IPS-20b (cell line): ENCODE results near the gene NR3C2.

ENCODE experiments used
- H3K27ac ChIP-seq: one replicate; pipeline ENCODE4 v1.5.1; 2013; ENCODE audit warnings: low read length
- H3K27me3 ChIP-seq: 2 replicates; pipeline ENCODE4 v1.6.1; 2013; ENCODE audit warnings: mild to moderate bottlenecking, low read length, inconsistent platforms; ENCODE audit not compliant: insufficient read depth
- H3K36me3 ChIP-seq: 2 replicates; pipeline ENCODE4 v1.6.1; 2013; ENCODE audit warnings: low read depth, mild to moderate bottlenecking, inconsistent platforms, low read length, moderate library complexity; ENCODE audit not compliant: insufficient read depth
- H3K4me1 ChIP-seq: 2 replicates; pipeline ENCODE4 v1.6.1; 2013; ENCODE audit warnings: mild to moderate bottlenecking, control low read depth, inconsistent platforms, low read length, moderate library complexity; ENCODE audit not compliant: insufficient read depth
- H3K4me3 ChIP-seq: 2 replicates; pipeline ENCODE4 v1.5.1; 2013; ENCODE audit warnings: mild to moderate bottlenecking, low read length, inconsistent platforms
- H3K9ac ChIP-seq: 2 replicates; pipeline ENCODE4 v1.6.1; 2013; ENCODE audit warnings: low read depth, mild to moderate bottlenecking, inconsistent platforms, low read length, moderate library complexity
- H3K9me3 ChIP-seq: 2 replicates; pipeline ENCODE4 v1.6.1; 2013; ENCODE audit warnings: mild to moderate bottlenecking, low read depth, low read length, inconsistent platforms; ENCODE audit not compliant: insufficient read depth

Gene NR3C2

DNA sequence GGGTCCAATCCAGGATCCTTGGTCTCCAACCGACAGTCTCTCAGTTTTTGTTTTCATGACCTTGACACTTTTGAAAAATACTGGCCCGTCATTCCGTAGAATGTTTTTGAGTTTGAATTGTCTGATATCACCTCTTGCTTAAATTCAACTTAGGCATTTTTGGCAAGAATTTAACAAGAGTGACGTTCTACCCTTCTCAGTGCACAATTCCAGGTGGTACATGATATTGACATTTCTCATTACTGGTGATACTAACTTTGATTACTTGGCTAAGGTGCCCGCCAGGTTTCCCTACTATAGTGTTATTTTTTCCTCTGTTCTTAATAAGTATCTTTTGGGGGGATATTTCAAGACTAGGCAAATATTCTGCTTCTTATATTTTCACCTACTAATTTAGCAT, 215.1 kb downstream of the NR3C2 start:
- Histone ChIP-seq H3K27ac (no peak overlapping the region), H3K27me3 (no peaks in the 10 kb centered on the region), H3K4me1 (no peaks in the 10 kb centered on the region), H3K9me3 (no peaks in the 10 kb centered on the region), H3K9ac (no peak overlapping the region), H3K4me3 (no peak overlapping the region), H3K36me3 (no peaks in the 10 kb centered on the region)

GRCh38 chr4:148226341-148226740, 215.9 kb downstream of the NR3C2 start:
- Histone ChIP-seq H3K4me3 (no peak overlapping the region), H3K36me3 (no peaks in the 10 kb centered on the region), H3K27me3 (no peaks in the 10 kb centered on the region)

DNA sequence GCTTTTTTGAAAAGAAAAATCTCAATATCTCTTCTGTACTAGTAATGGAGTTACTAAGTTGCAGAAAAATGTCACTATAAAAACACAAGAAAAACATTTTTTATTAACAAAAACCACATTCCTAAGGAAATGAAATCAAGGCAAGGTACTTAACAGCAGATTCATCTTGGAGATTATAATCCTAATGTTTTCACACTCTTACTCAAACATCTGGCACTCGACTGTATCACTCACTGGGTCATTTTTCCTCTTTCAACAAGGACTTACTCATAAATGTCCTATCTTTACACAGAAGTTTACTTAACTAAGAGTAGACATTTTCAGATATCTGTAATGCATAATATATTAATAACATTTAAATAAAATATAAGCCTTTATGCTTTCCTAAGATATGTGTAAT, 216.6 kb downstream of the NR3C2 start:
- no peak overlapping the region for H3K27ac ChIP-seq
- H3K27me3 ChIP-seq, result no peaks in the 10 kb centered on the region
- no peak overlapping the region for H3K4me3 ChIP-seq
- H3K36me3 ChIP-seq, result no peaks in the 10 kb centered on the region
- H3K9me3 ChIP-seq, result no peaks in the 10 kb centered on the region
- H3K4me1 ChIP-seq, result no peaks in the 10 kb centered on the region
- H3K9ac ChIP-seq, result no peak overlapping the region

More at GRCh38 chr4:148226341-148226740, 215.9 kb downstream of the NR3C2 start:
- H3K9me3 ChIP-seq, result no peaks in the 10 kb centered on the region
- H3K4me1 ChIP-seq, result no peaks in the 10 kb centered on the region
- no peak overlapping the region for H3K27ac ChIP-seq
- H3K9ac ChIP-seq, result no peak overlapping the region

- Histone ChIP-seq H3K9ac (no peak overlapping the region; the same call in 1 of the 2 replicates), H3K9me3 (no peaks in the 10 kb centered on the region), H3K27ac (no peak overlapping the region), H3K36me3 (no peaks in the 10 kb centered on the region), H3K4me3 (no peak overlapping the region), H3K4me1 (no peaks in the 10 kb centered on the region), H3K27me3 (no peaks in the 10 kb centered on the region)
Observed at GRCh38 chr4:148224476-148224875, 217.7 kb downstream of the NR3C2 start.

DNA sequence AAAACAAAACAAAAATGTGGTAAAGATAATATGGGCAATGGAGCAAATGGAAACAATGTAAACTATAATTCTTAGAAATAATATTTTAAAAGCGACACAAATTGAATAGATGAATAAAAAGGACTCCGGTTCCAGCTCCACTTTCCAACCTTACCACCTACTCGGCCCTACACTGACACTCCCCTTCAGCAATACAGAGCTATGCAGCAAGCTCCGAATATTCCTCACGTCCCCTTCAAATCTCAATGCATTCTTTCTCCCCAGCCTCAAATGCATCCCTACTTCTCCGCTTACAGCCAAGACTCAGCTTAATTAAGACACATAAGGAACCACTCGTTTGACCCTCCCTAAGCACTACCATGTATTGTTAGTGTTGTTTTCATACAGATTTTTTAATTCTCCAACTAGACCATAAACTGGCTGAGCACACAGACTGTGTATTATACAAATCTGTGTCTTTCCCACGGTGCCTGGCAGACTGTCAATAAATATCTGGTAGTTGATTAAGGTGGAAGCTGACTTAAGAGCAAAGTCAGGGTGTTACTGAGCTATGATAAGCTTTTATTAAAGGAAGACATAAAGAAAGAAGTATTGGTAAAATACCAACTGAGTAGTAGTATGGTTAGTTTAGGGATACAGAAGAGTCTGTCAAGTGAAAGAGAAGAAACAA, 219.1 kb downstream of the NR3C2 start:
- no peak overlapping the region for H3K9ac ChIP-seq
- no peak overlapping the region for H3K4me3 ChIP-seq
- no peaks in the 10 kb centered on the region for H3K27me3 ChIP-seq
- no peaks in the 10 kb centered on the region for H3K36me3 ChIP-seq
- no peak overlapping the region for H3K27ac ChIP-seq
- H3K9me3 ChIP-seq, result no peaks in the 10 kb centered on the region
- no peaks in the 10 kb centered on the region for H3K4me1 ChIP-seq

- no peak overlapping the region for H3K27ac ChIP-seq
- no peak overlapping the region for H3K4me3 ChIP-seq
Observed at GRCh38 chr4:148216866-148217814, 225.1 kb downstream of the NR3C2 start.

GRCh38 chr4:148216321-148216720, 225.9 kb downstream of the NR3C2 start:
- H3K27ac ChIP-seq, result no peak overlapping the region
- H3K9ac ChIP-seq, result no peak overlapping the region
- H3K4me1 ChIP-seq, result no peaks in the 10 kb centered on the region
- no peaks in the 10 kb centered on the region for H3K27me3 ChIP-seq
- no peaks in the 10 kb centered on the region for H3K36me3 ChIP-seq
- H3K4me3 ChIP-seq, result no peak overlapping the region
- no peaks in the 10 kb centered on the region for H3K9me3 ChIP-seq

More at GRCh38 chr4:148216866-148217814, 225.1 kb downstream of the NR3C2 start:
- Histone ChIP-seq H3K27me3 (no peaks in the 10 kb centered on the region), H3K9me3 (no peaks in the 10 kb centered on the region), H3K4me1 (no peaks in the 10 kb centered on the region), H3K36me3 (no peaks in the 10 kb centered on the region), H3K9ac (no peak overlapping the region)

DNA sequence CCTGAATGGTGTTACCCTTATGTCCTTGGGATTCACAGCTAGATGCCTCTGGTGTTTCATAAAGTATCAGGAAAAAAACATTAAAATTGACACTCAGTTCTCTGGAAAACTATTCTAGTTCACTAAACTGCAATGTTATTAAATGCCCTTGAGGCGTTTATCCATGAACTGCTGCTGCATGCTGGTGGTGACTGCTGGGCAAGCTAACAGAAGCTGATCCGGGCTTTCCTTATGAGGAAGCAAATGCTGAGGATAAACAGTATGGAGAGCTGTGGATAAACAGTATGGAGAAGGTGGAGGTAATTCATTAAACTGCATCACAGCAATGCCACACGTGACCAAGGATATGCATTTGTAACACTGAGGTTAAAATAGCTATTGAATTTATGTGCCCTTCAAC, 227.0 kb downstream of the NR3C2 start:
- Histone ChIP-seq H3K9ac (no peak overlapping the region), H3K27ac (no peak overlapping the region), H3K27me3 (no peaks in the 10 kb centered on the region), H3K9me3 (no peaks in the 10 kb centered on the region), H3K4me3 (no peak overlapping the region), H3K36me3 (no peaks in the 10 kb centered on the region), H3K4me1 (no peaks in the 10 kb centered on the region)

DNA sequence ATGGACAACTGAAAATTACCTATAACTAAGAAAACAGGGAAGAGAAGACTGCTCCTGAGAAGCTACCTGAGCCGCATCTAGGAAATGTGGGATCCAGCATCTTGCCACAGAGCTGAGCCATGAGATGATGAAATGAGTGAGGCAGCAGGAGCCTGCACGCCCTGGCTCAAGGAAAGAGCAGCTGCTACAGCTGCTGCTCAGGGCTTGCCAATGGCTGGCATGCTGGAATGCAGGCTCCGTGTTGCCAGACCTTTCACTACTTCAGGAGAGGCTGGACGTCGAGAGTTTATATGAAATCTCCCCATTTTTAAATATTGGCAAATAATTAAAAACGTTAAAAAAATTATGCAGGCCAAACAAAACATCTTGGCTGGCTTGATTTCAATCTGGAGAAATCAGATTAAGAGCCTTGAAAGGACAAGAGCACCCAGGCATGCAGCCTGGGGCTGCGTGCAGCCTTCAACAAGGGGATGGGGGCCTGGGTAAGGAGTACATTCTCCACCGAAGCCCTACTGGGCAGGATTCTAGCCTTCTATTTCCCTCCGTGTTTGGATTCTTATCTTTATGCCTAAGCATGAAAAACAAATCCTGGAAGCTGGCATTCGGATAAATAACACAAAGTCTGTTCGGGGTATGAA, 227.6 kb downstream of the NR3C2 start:
- H3K4me3 ChIP-seq, result no peak overlapping the region
- no peak overlapping the region for H3K27ac ChIP-seq
- H3K36me3 ChIP-seq, result no peaks in the 10 kb centered on the region
- H3K9ac ChIP-seq, result no peak overlapping the region
- H3K27me3 ChIP-seq, result no peaks in the 10 kb centered on the region
- H3K4me1 ChIP-seq, result no peaks in the 10 kb centered on the region
- no peaks in the 10 kb centered on the region for H3K9me3 ChIP-seq

DNA sequence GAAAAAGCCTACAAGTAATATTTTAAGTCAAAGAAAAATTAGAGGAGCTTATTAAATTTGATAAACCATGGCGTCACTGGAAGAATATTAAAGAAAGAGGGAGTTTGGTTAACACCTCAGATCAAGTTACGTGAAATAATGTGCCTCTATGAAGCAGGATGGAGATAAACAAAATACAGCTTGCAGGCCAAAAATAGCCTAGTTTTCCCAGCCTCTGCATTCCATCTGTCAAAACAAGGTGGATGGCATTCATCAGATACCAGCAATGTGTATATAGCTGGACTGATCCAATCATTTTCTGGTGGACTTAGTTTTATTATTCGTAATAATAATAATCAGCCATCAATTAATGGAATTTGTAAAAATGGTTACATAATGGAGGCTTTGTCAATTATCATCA, 230.7 kb downstream of the NR3C2 start:
- Histone ChIP-seq H3K27me3 (no peaks in the 10 kb centered on the region), H3K36me3 (no peaks in the 10 kb centered on the region), H3K9ac (no peak overlapping the region), H3K27ac (no peak overlapping the region), H3K9me3 (no peaks in the 10 kb centered on the region), H3K4me3 (no peak overlapping the region), H3K4me1 (no peaks in the 10 kb centered on the region)

DNA sequence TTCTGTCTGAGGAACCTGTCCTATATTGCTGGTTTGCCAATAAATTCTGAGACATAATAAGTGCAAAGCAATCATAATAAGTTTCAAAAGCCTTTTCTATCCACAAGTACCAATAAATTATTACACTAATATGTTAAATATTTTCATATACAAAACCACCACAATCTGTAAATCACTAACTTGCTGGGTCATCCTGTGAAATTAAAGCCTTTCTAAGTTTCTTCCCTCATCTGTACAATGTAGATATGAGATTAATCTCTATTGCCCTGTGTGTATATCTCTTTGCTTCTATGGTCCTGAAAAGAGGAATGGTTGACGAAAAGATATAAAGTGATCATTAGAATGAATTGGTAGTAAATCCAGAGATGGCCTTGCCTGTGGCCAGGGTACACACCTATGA, 231.6 kb downstream of the NR3C2 start:
- no peaks in the 10 kb centered on the region for H3K27me3 ChIP-seq
- no peaks in the 10 kb centered on the region for H3K9me3 ChIP-seq
- no peaks in the 10 kb centered on the region for H3K36me3 ChIP-seq
- no peaks in the 10 kb centered on the region for H3K4me1 ChIP-seq
- no peak overlapping the region for H3K4me3 ChIP-seq
- H3K9ac ChIP-seq, result no peak overlapping the region
- H3K27ac ChIP-seq, result no peak overlapping the region
